GM12878 (cell line): Measurements from ENCODE around the gene GRIN2C. TPM values are rescaled to one million over a fixed set of nuclear protein-coding genes. Genes with fewer than 3 reads are reported as not detected.

Source experiments
- ATAC-seq: fragments of 200-7000 bp; cut with Tn5 transposase; 3 replicates; pipeline ENCODE4 v1.9.1; 2020; ENCODE audit warnings: mild to moderate bottlenecking, moderate library complexity
- BruUV-seq: library from RNA; stranded (reverse); fragments of 400-500 nt; replicated peaks from 2 replicates; lab custom pipeline; 2021; lab: Mats Ljungman, UMichigan
- CTCF ChIA-PET: fragments of 300-600 bp; sonication (Branson Sonifier 250); formaldehyde crosslinking; extraction: SDS; loops from one replicate; lab custom pipeline; 2021; ENCODE audit warnings: inconsistent platforms; lab: Yijun Ruan, JAX
- POLR2A ChIA-PET: fragments of 350-600 bp; formaldehyde crosslinking; extraction: SDS; loops from one replicate; lab custom pipeline; 2021; ENCODE audit warnings: inconsistent platforms; lab: Charles Lee
- RAD21 ChIA-PET: fragments of 300-600 bp; sonication (Branson Sonifier 250); formaldehyde crosslinking; loops from one replicate; lab custom pipeline; 2023; ENCODE audit warnings: antibody characterized with exemption; ENCODE audit not compliant: unreplicated experiment; lab: Charles Lee
- SMC1A ChIA-PET: fragments of 300-600 bp; sonication (Branson Sonifier 250); formaldehyde crosslinking; loops from one replicate; lab custom pipeline; 2023; ENCODE audit not compliant: unreplicated experiment, uncharacterized antibody; lab: Charles Lee
- DNase-seq: peaks from one replicate; pipeline ENCODE4 v3.0.0-alpha.2; 2011; ENCODE audit warnings: low read depth, low spot score
- FAIRE-seq: peaks from 3 replicates; lab custom pipeline; 2011; peaks lifted over from hg19 to GRCh38; lab: Jason Lieb, UNC
- H2AFZ ChIP-seq: 2 replicates; pipeline ENCODE4 v1.6.0; 2011; ENCODE audit warnings: low read depth, low read length, control low read depth; ENCODE audit not compliant: control insufficient read depth
- H3K27ac ChIP-seq: 2 replicates; pipeline ENCODE4 v1.5.1; 2011; ENCODE audit warnings: control low read depth; ENCODE audit not compliant: control insufficient read depth, insufficient read depth
- H3K27me3 ChIP-seq, 2 experiments: replicated peaks in 1 of 2; 2 replicates each; pipeline versions ENCODE4 v1.6.0 to v1.6.1; 2011; ENCODE audit warnings: low read length in 1 of 2; ENCODE audit not compliant: control insufficient read depth in 2 of 2, insufficient read depth in 2 of 2
- H3K36me3 ChIP-seq, 2 experiments: 2 replicates each; pipeline ENCODE4 v1.5.1; 2011; ENCODE audit warnings: low read length in 1 of 2; ENCODE audit not compliant: control insufficient read depth in 2 of 2, insufficient read depth in 2 of 2
- H3K4me1 ChIP-seq: 2 replicates; pipeline ENCODE4 v1.6.1; 2011; ENCODE audit warnings: mild to moderate bottlenecking, low read length, moderate library complexity, mixed read lengths; ENCODE audit not compliant: control insufficient read depth, insufficient read depth
- H3K4me2 ChIP-seq: 2 replicates; pipeline ENCODE4 v1.6.0; 2011; ENCODE audit warnings: control low read depth; ENCODE audit not compliant: control insufficient read depth, insufficient read depth
- H3K4me3 ChIP-seq: fragments of 200-600 bp; sonication (generic); 2 replicates; pipeline ENCODE4 v1.5.1; 2016
- H3K79me2 ChIP-seq: 2 replicates; pipeline ENCODE4 v1.6.0; 2011; ENCODE audit warnings: low read length; ENCODE audit not compliant: control insufficient read depth, insufficient read depth
- H3K9ac ChIP-seq: 2 replicates; pipeline ENCODE4 v1.8.0; 2011; ENCODE audit warnings: low read length, control low read depth, mixed read lengths; ENCODE audit not compliant: control insufficient read depth, insufficient read depth
- H3K9me3 ChIP-seq: replicated peaks from 3 replicates; pipeline ENCODE4 v1.5.1; 2011; ENCODE audit warnings: mild to moderate bottlenecking, low read length; ENCODE audit not compliant: control insufficient read depth, insufficient read depth
- H4K20me1 ChIP-seq: 2 replicates; pipeline ENCODE4 v1.6.0; 2011; ENCODE audit not compliant: control insufficient read depth, insufficient read depth
- BCL11A ChIP-seq: IDR thresholded peaks from 2 replicates; pipeline ENCODE4 v1.6.1; 2011; ENCODE audit warnings: low read depth, low read length
- CHD1 ChIP-seq: IDR thresholded peaks from 2 replicates; pipeline ENCODE4 v1.6.1; 2012; ENCODE audit warnings: low read depth, low read length, improper control_type of control experiment
- ETV6 ChIP-seq, 2 experiments: fragments of 450-650 bp in 1 of 2; IDR thresholded peaks in 1 of 2; conservative IDR thresholded peaks in 1 of 2; 2 replicates each; pipeline ENCODE4 v1.6.1; 2014; ENCODE audit warnings: antibody characterized with exemption in 1 of 2, borderline replicate concordance in 1 of 2, low read depth in 1 of 2, mild to moderate bottlenecking in 1 of 2, moderate library complexity in 1 of 2
- IRF5 ChIP-seq: fragments of 450-650 bp; IDR thresholded peaks from 2 replicates; pipeline ENCODE4 v1.6.1; 2017; ENCODE audit warnings: borderline replicate concordance
- MLLT1 ChIP-seq: fragments of 450-650 bp; IDR thresholded peaks from 2 replicates; pipeline ENCODE4 v1.6.1; 2016; ENCODE audit warnings: mild to moderate bottlenecking
- MTA2 ChIP-seq: fragments of 450-650 bp; IDR thresholded peaks from 2 replicates; pipeline ENCODE4 v1.6.1; 2016; ENCODE audit warnings: low read depth, mild to moderate bottlenecking, moderate library complexity
- PAX8 ChIP-seq: fragments of 450-650 bp; IDR thresholded peaks from 2 replicates; pipeline ENCODE4 v1.6.1; 2017; ENCODE audit warnings: mild to moderate bottlenecking, moderate library complexity
- RAD51 ChIP-seq: fragments of 450-650 bp; IDR thresholded peaks from 2 replicates; pipeline ENCODE4 v1.6.1; 2016; ENCODE audit warnings: moderate library complexity, mild to moderate bottlenecking, inconsistent platforms
- RB1 ChIP-seq: fragments of 450-650 bp; formaldehyde crosslinking; IDR thresholded peaks from 2 replicates; pipeline ENCODE4 v1.6.1; 2017; ENCODE audit warnings: mild to moderate bottlenecking, borderline replicate concordance
- SKIL ChIP-seq: fragments of 450-650 bp; IDR thresholded peaks from 2 replicates; pipeline ENCODE4 v1.6.1; 2017; ENCODE audit warnings: mild to moderate bottlenecking, low read depth, inconsistent platforms; ENCODE audit not compliant: poor library complexity, severe bottlenecking
- SREBF1 ChIP-seq: IDR thresholded peaks from 2 replicates; pipeline ENCODE4 v1.6.1; 2012; ENCODE audit warnings: mild to moderate bottlenecking, low read length
- SREBF2 ChIP-seq: IDR thresholded peaks from 2 replicates; pipeline ENCODE4 v1.6.1; 2012; ENCODE audit warnings: mild to moderate bottlenecking, low read length
- USF2 ChIP-seq: IDR thresholded peaks from 2 replicates; pipeline ENCODE4 v1.6.1; 2011; ENCODE audit warnings: low read depth, low read length, improper control_type of control experiment, borderline replicate concordance
- ZBTB4 ChIP-seq: fragments of 450-650 bp; formaldehyde crosslinking; IDR thresholded peaks from 2 replicates; pipeline ENCODE4 v1.4.0; 2022; ENCODE audit warnings: mild to moderate bottlenecking, moderate library complexity
- ZZZ3 ChIP-seq: IDR thresholded peaks from 2 replicates; pipeline ENCODE4 v1.6.1; 2011; ENCODE audit warnings: low read depth; ENCODE audit not compliant: control insufficient read depth, insufficient read length
- WGBS: methylation state at CpG from one replicate; pipeline ENCODE4 v1.1.6; 2016; ENCODE audit warnings: low lambda C conversion rate; ENCODE audit not compliant: insufficient replicate concordance, insufficient coverage; ENCODE audit errors: missing lambda C conversion rate; 5-methylcytosine and 5-hydroxymethylcytosine counted together
- in situ Hi-C: fragments of 300-500 bp; cut with MboI; formaldehyde crosslinking; loops from 9 replicates; pipeline ENCODE4 v1.14.3; 2018; ENCODE audit warnings: mixed read lengths
- intact Hi-C: fragments of 100-400 bp; cut with micrococcal nuclease; formaldehyde crosslinking; loops from one replicate; pipeline ENCODE4 v1.14.2; 2022; ENCODE audit not compliant: unreplicated experiment
- polyA plus RNA-seq, 11 experiments: library from polyadenylated mRNA; depleted of rRNA in 4 of 11; unstranded in 6 of 11; stranded (reverse) in 5 of 11; fragments of >200 nt; fragmentation: Nextera tagmentation in 4 of 11; fragmentation: Illumina TruSeq in 1 of 11; extraction: Ambion mirVana in 4 of 11; extraction: Trizol in 1 of 11; gene quantifications; 1 replicate in 1 of 11; 2 replicates in 10 of 11; pipeline versions ENCODE4 v1.2.1 to v1.2.3, GENCODE V29; 2011 to 2016; ENCODE audit warnings: inconsistent platforms in 2 of 11, missing spikeins in 2 of 11, low read depth in 1 of 11
- total RNA-seq, 4 experiments: library from RNA; depleted of rRNA in 3 of 4; stranded (reverse); fragments of >200 nt in 3 of 4; fragmentation: Illumina TruSeq in 1 of 4; extraction: Trizol in 1 of 4; gene quantifications; 2 replicates each; pipeline versions ENCODE4 v1.2.1 to v1.2.3, GENCODE V29; 2013 to 2021

The GRIN2C gene
- total and polyA plus RNA-seq, 10 of the 15 experiments (the other 5 are each of a cell fraction or from before 2014, with no cell fraction given), result 0.01 to 0.20 (median 0.11) TPM; not detected in 2

GRCh38 chr17:74815067-74815466, 44.6 kb downstream of the GRIN2C start:
- Histone ChIP-seq H3K4me1 (no peaks in the 10 kb centered on the region), H3K9me3 (no peaks in the 10 kb centered on the region), H3K4me3 (no peak overlapping the region), H4K20me1 (no peaks in the 10 kb centered on the region), H3K27ac (no peak overlapping the region), H3K36me3 (peaks cover 0 to 1% of the 10 kb centered on the region in 2 experiments; a peak in 3 of 4 replicates), H3K9ac (no peak overlapping the region), H3K27me3 (no peaks in the 10 kb centered on the region), H3K4me2 (no peak overlapping the region), H3K79me2 (no peaks in the 10 kb centered on the region), H2AFZ (no peak overlapping the region)
- SMC1A ChIA-PET, result no interaction called here
- BruUV-seq, result no TSS peak
- no peak for DNase-seq
- intact Hi-C loops (no loop called here), in situ Hi-C loops (no loop called here)
- TF ChIP-seq USF2, result no peak
- TF ChIP-seq CHD1, result no peak
- no peak for TF ChIP-seq RAD51
- TF ChIP-seq IRF5, result no peak
- TF ChIP-seq SKIL, result no peak
- TF ChIP-seq ZZZ3, result no peak
- TF ChIP-seq SREBF1, result no peak
- TF ChIP-seq PAX8, result no peak
- no peak for TF ChIP-seq RB1
- no peak for TF ChIP-seq BCL11A
- TF ChIP-seq SREBF2, result no peak
- no peak for TF ChIP-seq MLLT1
- TF ChIP-seq ZBTB4, result no peak
- TF ChIP-seq ETV6 (conservative IDR thresholded peaks at IDR 0.05 in 1 of 2, IDR thresholded peaks at IDR 0.05 in 1 of 2; ENCODE audit: borderline replicate concordance in 1 of 2, low read depth in 1 of 2), result no peak
- no peak for TF ChIP-seq MTA2
- WGBS, result 72% methylated on average over 7 of the region's 7 CpGs
- CTCF ChIA-PET, result no interaction called here
- no peak for ATAC-seq
- no peak for FAIRE-seq
- RAD21 ChIA-PET, result no interaction called here
- POLR2A ChIA-PET, result no interaction called here
